ENCODE results near the gene SYK.

GRCh38 chr9:90921104-90921503, 119.5 kb downstream of the SYK start:
- no peak for TF ChIP-seq SP1 (IDR thresholded peaks at IDR 0.05)
- TF ChIP-seq FOXA1 (IDR thresholded peaks at IDR 0.05), result no peak
- no peak for TF ChIP-seq ZNF384 (IDR thresholded peaks at IDR 0.05)
- TF ChIP-seq CTBP1 (IDR thresholded peaks at IDR 0.05; ENCODE audit: borderline replicate concordance), result no peak
- TF ChIP-seq ARNT (IDR thresholded peaks at IDR 0.05), result no peak
- TF ChIP-seq BHLHE40 (IDR thresholded peaks at IDR 0.05; ENCODE audit: borderline replicate concordance), result no peak
- no peak for TF ChIP-seq SUZ12 (IDR thresholded peaks at IDR 0.05)
- TF ChIP-seq ELF4 (IDR thresholded peaks at IDR 0.05), result no peak
- TF ChIP-seq TARDBP (IDR thresholded peaks at IDR 0.05), result no peak
- no peak for TF ChIP-seq LEF1 (IDR thresholded peaks at IDR 0.05; ENCODE audit: borderline replicate concordance)
- TF ChIP-seq FOXM1 (IDR thresholded peaks at IDR 0.05; ENCODE audit: borderline replicate concordance), result no peak
- no peak for TF ChIP-seq FOXK2 (IDR thresholded peaks at IDR 0.05)
- no peak for TF ChIP-seq NFRKB (IDR thresholded peaks at IDR 0.05)

Measured in HEK293T (cell line).